ENCODE results near the gene CCDC24. TPM values are rescaled to one million over a fixed set of nuclear protein-coding genes. Genes with fewer than 3 reads are reported as not detected.

The CCDC24 gene
- total RNA-seq, 4 donors from 2014 or later, result 0.73 to 2.9 (median 1.2) TPM

DNA sequence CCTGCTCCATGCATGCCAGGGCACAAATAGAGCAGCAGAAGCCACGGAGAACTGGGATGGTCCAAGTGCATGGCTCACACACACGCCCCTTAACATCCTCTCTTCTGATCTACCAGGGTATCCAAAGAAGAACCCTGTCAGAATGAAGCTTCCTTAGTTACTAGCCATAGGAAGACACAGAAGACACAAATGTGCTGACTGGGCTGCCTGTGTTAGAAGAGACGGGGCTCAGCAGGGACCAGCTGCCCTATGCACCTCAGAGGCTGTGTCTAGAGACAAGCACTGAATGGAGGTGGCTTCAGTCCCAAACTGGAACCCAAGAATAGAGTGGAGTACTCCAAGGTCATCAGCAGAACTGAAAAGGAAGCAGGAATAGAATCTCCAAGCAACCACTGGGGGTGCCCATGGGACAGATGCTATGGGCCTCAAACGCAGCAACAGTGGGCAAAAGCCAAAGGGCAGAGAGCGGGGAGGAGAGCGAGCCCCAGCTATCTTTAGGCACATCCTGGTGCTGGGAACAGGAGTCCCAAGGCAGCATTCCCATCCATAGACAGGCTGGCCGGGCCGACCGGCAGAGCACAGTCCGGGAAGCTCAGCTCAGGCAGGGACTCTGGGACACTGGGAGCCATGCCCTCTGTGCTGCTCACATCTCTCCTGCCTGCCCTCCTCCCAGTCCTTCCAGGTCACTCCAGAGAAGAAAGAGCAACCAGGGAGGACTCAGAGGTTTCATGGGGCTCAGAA, 30.4 kb downstream of the CCDC24 start:
- Histone ChIP-seq H3K4me3 (no peak overlapping the region), H3K9me3 (no peaks in the 10 kb centered on the region), H3K4me1 (no peaks in the 10 kb centered on the region), H3K27ac (peak overlapping the region in 1 of 4 donors; percentile 42), H3K36me3 (no peaks in the 10 kb centered on the region), H3K27me3 (no peaks in the 10 kb centered on the region)
- intact Hi-C loops (cut with DNase I; ENCODE audit: low total_unique reads) (no loop called here), in situ Hi-C loops (cut with MboI; ENCODE audit: low sequenced_read_pairs in 4 of 4) (no loop called here)
- no peak for DNase-seq
- ATAC-seq, result peak in 1 of 2 donors; percentile 53
- no peak for TF ChIP-seq POLR2A (IDR thresholded peaks at IDR 0.05)
- TF ChIP-seq, protein P1, sequence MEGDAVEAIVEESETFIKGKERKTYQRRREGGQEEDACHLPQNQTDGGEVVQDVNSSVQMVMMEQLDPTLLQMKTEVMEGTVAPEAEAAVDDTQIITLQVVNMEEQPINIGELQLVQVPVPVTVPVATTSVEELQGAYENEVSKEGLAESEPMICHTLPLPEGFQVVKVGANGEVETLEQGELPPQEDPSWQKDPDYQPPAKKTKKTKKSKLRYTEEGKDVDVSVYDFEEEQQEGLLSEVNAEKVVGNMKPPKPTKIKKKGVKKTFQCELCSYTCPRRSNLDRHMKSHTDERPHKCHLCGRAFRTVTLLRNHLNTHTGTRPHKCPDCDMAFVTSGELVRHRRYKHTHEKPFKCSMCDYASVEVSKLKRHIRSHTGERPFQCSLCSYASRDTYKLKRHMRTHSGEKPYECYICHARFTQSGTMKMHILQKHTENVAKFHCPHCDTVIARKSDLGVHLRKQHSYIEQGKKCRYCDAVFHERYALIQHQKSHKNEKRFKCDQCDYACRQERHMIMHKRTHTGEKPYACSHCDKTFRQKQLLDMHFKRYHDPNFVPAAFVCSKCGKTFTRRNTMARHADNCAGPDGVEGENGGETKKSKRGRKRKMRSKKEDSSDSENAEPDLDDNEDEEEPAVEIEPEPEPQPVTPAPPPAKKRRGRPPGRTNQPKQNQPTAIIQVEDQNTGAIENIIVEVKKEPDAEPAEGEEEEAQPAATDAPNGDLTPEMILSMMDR (IDR thresholded peaks at IDR 0.05 in 4 of 5, conservative IDR thresholded peaks at IDR 0.05 in 1 of 5), result no peak

DNA sequence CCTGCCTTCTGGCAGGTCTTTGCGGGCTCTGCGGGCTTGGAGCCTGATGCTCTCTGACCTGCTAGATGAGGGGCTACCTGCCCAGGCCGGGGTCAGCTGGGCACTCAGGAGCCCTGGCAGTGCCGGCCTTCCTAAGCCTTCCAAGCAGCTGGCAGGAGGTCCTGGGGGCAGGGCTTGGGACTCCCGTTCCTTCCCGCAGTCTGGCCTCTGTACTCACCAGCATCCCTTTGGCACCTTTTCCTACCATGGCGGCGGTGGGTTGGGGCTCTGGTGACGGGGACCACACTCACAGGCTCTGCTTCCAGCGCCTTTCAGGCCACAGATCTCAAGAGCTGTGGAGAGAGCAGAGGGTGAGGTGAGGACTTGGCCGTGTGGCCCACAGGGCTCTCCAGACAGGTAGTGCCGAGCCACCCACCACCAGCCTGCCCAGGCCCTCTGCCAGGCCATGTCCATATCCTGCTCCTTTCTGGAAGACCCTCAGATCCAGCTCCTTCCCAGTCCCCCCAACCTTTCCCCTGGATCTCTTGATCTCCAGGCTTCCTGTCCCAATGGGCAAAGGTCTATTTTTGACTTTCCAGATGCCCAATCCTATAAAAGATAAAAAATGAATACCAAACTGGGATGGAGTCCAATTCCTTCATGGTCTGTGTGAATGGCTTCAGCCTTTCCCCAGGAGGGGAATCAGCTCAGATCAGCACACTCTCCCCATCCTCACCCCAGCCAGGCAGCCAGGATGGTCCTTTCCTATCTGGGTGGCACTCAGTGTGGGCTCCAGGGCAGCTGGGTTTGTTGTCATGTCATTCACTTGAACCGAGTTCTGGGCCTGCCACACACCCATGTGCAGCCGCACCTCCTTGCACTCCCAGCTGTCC, 32.9 kb downstream of the CCDC24 start:
- intact Hi-C loops (cut with DNase I; ENCODE audit: low total_unique reads) (no loop called here), in situ Hi-C loops (cut with MboI; ENCODE audit: low sequenced_read_pairs in 4 of 4) (no loop called here)
- Histone ChIP-seq H3K4me3 (no peak overlapping the region), H3K9me3 (no peaks in the 10 kb centered on the region), H3K4me1 (peaks cover 2 to 5% of the 10 kb centered on the region in 2 donors), H3K27me3 (no peaks in the 10 kb centered on the region), H3K36me3 (no peaks in the 10 kb centered on the region), H3K27ac (no peak overlapping the region)
- no peak for DNase-seq
- ATAC-seq, result no peak
- TF ChIP-seq POLR2A (IDR thresholded peaks at IDR 0.05), result no peak
- TF ChIP-seq, protein P1 (IDR thresholded peaks at IDR 0.05 in 4 of 5, conservative IDR thresholded peaks at IDR 0.05 in 1 of 5), result no peak

DNA sequence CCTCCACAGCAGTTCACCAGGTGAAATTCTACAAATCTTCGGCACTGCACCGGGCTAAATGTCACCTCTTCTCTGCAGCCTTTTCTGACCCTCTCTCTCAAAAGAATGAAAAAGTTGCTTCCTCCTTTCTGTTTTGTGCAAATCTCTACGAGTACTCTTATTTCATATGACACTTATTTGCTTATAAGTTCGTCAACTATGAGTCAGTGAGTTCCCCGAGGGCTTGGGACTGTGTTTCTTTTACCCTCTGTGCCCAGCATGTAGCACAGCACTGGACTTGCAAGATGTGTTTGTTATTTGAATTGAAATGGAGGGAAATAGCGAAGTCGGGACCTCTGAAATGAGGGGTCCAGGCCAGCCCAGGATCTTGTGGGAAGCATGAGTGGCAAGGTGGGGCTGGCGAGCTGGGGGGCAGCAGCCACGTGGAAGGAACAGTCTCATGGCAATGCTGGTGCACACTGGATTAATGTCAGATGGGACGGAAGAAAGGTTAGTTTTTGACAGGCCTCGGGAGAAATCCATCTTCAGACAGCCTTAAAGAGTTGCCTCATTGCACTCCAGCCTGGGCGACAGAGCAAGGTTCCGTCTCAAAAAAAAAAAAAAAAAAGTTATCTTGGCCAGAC, 33.6 kb downstream of the CCDC24 start:
- TF ChIP-seq POLR2A (IDR thresholded peaks at IDR 0.05), result no peak
- TF ChIP-seq, protein P1 (IDR thresholded peaks at IDR 0.05 in 4 of 5, conservative IDR thresholded peaks at IDR 0.05 in 1 of 5), result no peak
- ATAC-seq (no peak), DNase-seq (no peak)
- Histone ChIP-seq H3K4me1 (peaks cover 5 to 8% of the 10 kb centered on the region in 2 donors), H3K9me3 (no peaks in the 10 kb centered on the region), H3K4me3 (no peak overlapping the region), H3K36me3 (no peaks in the 10 kb centered on the region), H3K27me3 (no peaks in the 10 kb centered on the region), H3K27ac (no peak overlapping the region)
- intact Hi-C loops (cut with DNase I; ENCODE audit: low total_unique reads) (no loop called here), in situ Hi-C loops (cut with MboI; ENCODE audit: low sequenced_read_pairs in 4 of 4) (loop anchor here in 3 of 4 donors (25.0 kb wide), 2 partner anchors 263 to 488 kb away; partner anchors contain the start of gene PTPRF (in 2 of the 3))

DNA sequence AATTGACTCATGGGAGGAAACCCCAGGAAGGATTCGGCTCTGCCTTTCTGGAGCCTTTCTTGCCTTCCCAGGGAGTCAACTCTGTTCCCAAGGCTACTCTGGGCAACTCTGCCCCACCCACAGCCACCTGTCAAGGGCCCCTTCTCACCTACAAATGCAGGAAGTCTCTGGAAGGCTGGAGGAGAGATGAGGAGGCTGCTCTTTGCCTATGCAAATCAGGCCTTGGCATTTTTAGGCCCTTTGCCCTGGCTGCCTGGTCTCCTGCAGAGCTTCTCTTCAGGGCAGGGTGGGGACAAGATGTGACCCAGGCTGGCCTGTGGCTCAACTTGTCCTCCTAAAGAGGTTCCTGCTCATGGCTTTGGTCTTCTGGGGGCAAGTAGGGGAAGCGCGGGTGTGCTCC, 34.4 kb downstream of the CCDC24 start:
- no peak for DNase-seq

More for the DNA sequence above, 34.4 kb downstream of the CCDC24 start:
- in situ Hi-C loops (cut with MboI; ENCODE audit: low sequenced_read_pairs in 4 of 4), result loop anchor here in 3 of 4 donors (25.0 kb wide), 2 partner anchors 264 to 489 kb away; partner anchors contain the start of gene PTPRF (in 2 of the 3)
- Histone ChIP-seq H3K9me3 (no peaks in the 10 kb centered on the region), H3K36me3 (no peaks in the 10 kb centered on the region), H3K27ac (no peak overlapping the region), H3K4me1 (peaks cover 5 to 12% of the 10 kb centered on the region in 2 donors), H3K4me3 (no peak overlapping the region), H3K27me3 (no peaks in the 10 kb centered on the region)
- intact Hi-C loops (cut with DNase I; ENCODE audit: low total_unique reads), result no loop called here
- no peak for ATAC-seq
- TF ChIP-seq, protein P1 (IDR thresholded peaks at IDR 0.05 in 4 of 5, conservative IDR thresholded peaks at IDR 0.05 in 1 of 5), result no peak
- TF ChIP-seq POLR2A (IDR thresholded peaks at IDR 0.05), result no peak

All from gastrocnemius medialis (tissue), 4 donors.